CD4-positive, alpha-beta T cell (primary cell): Measurements from ENCODE around the gene DNAH2. TPM values are rescaled to one million over a fixed set of nuclear protein-coding genes. Genes with fewer than 3 reads are reported as not detected.

ENCODE experiments used
- ATAC-seq: fragments of 200-7000 bp; cut with Tn5 transposase; one replicate; pipeline ENCODE4 v1.10.0; 2022; ENCODE audit warnings: mild to moderate bottlenecking; ENCODE audit not compliant: poor library complexity
- CTCF ChIA-PET: fragments of 350-600 bp; sonication (Branson Sonifier 250); formaldehyde crosslinking; loops from one replicate; lab custom pipeline; 2021; ENCODE audit warnings: antibody characterized with exemption, inconsistent platforms; lab: Charles Lee
- POLR2A ChIA-PET: fragments of 350-600 bp; sonication (Branson Sonifier 250); formaldehyde crosslinking; loops from one replicate; lab custom pipeline; 2021; ENCODE audit warnings: antibody characterized with exemption, inconsistent platforms; lab: Charles Lee
- DNase-seq, 14 experiments: peaks; one replicate each; pipeline ENCODE4 v3.0.0-alpha.2; 2013 to 2020; ENCODE audit warnings: mixed read lengths in 2 of 14
- H3K27ac ChIP-seq, 2 donors: one replicate each; pipeline versions ENCODE4 v1.5.1 to v1.7.0; 2013; ENCODE audit warnings: low read length in 2 of 2, low read depth in 1 of 2, mild to moderate bottlenecking in 1 of 2
- H3K27me3 ChIP-seq, 2 experiments: 1 replicate in 1 of 2; 2 replicates in 1 of 2; pipeline versions ENCODE4 v1.6.1 to v1.7.0; 2013; ENCODE audit warnings: low read length in 2 of 2, control low read depth in 1 of 2, mild to moderate bottlenecking in 1 of 2, moderate library complexity in 1 of 2; ENCODE audit not compliant: insufficient read depth in 2 of 2, control insufficient read depth in 1 of 2
- H3K36me3 ChIP-seq: one replicate; pipeline ENCODE4 v1.6.1; 2013; ENCODE audit warnings: low read length, control low read depth; ENCODE audit not compliant: insufficient read depth
- H3K4me1 ChIP-seq: one replicate; pipeline ENCODE4 v1.6.1; 2013; ENCODE audit warnings: low read length, control low read depth; ENCODE audit not compliant: insufficient read depth
- H3K4me3 ChIP-seq: one replicate; pipeline ENCODE4 v1.5.1; 2013; ENCODE audit warnings: mild to moderate bottlenecking, low read length, moderate library complexity
- H3K9me3 ChIP-seq, 2 experiments: 1 replicate in 1 of 2; 2 replicates in 1 of 2; pipeline versions ENCODE4 v1.6.1 to v1.7.0; 2013; ENCODE audit warnings: low read length in 2 of 2, mild to moderate bottlenecking in 2 of 2, control low read depth in 1 of 2, moderate library complexity in 1 of 2; ENCODE audit not compliant: control insufficient read depth in 1 of 2, insufficient read depth in 1 of 2
- H3K27ac Mint-ChIP-seq: one replicate; pipeline ENCODE4 v1.8.0; 2020; ENCODE audit warnings: mixed read lengths
- H3K27me3 Mint-ChIP-seq: one replicate; pipeline ENCODE4 v1.8.0; 2021; ENCODE audit warnings: mixed read lengths
- H3K36me3 Mint-ChIP-seq: one replicate; pipeline ENCODE4 v1.8.0; 2021; ENCODE audit warnings: low read depth, mixed read lengths
- H3K4me1 Mint-ChIP-seq: one replicate; pipeline ENCODE4 v1.8.0; 2021; ENCODE audit warnings: low read depth, mixed read lengths
- H3K4me3 Mint-ChIP-seq: one replicate; pipeline ENCODE4 v1.8.0; 2020; ENCODE audit warnings: mild to moderate bottlenecking, mixed read lengths
- H3K9me3 Mint-ChIP-seq: one replicate; pipeline ENCODE4 v1.8.0; 2020; ENCODE audit warnings: mixed read lengths
- intact Hi-C, 2 experiments: fragments of 100-400 bp; cut with DNase I in 1 of 2; cut with micrococcal nuclease in 1 of 2; formaldehyde crosslinking; loops; one replicate each; pipeline versions ENCODE4 v1.15.1 to v1.9.0; 2023 to 2025; cut with DNase I, micrococcal nuclease
- total RNA-seq, 174 experiments: library from RNA in 2 of 174; stranded (reverse) in 2 of 174; gene quantifications; one replicate each; pipeline ENCODE4 v1.2.3 and lab custom pipeline; 2021 to 2026
- TF ChIP-seq, protein P1 (sequence below): fragments of 200-600 bp; IDR thresholded peaks from one replicate; pipeline ENCODE4 v1.8.0; 2022; ENCODE audit warnings: antibody characterized with exemption, mild to moderate bottlenecking

The DNAH2 gene
- total RNA-seq, 2 experiments from 2014 or later = not detected

DNA sequence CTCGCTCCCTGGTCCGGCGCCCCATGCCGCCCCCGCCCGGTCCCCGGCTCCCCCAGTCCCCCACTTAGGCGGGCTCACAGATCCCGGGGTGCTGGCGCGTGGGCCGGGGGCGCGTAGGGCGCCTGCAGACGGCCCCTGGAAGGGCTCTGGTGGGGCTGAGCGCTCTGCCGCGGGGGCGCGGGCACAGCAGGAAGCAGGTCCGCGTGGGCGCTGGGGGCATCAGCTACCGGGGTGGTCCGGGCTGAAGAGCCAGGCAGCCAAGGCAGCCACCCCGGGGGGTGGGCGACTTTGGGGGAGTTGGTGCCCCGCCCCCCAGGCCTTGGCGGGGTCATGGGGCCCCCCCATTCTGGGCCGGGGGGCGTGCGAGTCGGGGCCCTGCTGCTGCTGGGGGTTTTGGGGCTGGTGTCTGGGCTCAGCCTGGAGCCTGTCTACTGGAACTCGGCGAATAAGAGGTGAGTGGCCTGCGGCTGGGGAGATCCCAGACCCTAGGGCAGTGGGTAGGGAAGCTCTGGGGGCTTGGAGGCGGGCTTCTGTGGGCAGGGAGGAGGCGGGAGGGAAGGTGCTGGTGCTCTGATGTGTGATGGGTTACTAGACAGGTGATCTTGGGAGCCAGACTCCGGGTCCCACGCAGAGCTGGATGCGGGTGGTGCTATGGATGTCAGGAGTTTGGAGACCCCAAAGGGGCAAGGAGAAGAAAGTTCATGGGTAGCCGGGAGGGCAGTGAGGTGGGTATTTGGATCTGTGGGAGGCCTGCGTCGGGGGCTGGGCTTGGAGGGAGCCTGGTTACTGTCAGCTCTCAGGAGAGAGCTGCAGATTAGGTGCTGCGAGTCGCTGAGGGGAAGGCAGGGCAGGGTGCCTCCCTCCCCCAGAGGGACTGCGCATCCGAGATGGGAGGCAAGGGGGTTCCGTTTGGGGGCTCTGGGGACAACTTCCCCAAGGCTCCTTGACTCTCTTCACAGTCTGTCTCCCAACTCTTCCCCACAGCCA lies 12.0 kb upstream of the DNAH2 start:
- H3K9me3 ChIP-seq = peaks cover 0 to 17% of the 10 kb centered on the region in 2 experiments
- H3K4me3 ChIP-seq = no peak overlapping the region
- H3K27me3 ChIP-seq = peaks cover 49 to 57% of the 10 kb centered on the region in 2 experiments
- POLR2A ChIA-PET = no interaction called here
- CTCF ChIA-PET = no interaction called here
- peak overlapping the region; percentile 27 for H3K4me3 Mint-ChIP-seq
- ATAC-seq (peak; percentile 32), DNase-seq (no peak)
- no peak overlapping the region for H3K27ac ChIP-seq
- H3K36me3 Mint-ChIP-seq = peaks cover 28% of the 10 kb centered on the region
- H3K36me3 ChIP-seq = peaks cover 19% of the 10 kb centered on the region
- intact Hi-C loops = no loop called here
- no peaks in the 10 kb centered on the region for H3K9me3 Mint-ChIP-seq
- TF ChIP-seq, protein P1, sequence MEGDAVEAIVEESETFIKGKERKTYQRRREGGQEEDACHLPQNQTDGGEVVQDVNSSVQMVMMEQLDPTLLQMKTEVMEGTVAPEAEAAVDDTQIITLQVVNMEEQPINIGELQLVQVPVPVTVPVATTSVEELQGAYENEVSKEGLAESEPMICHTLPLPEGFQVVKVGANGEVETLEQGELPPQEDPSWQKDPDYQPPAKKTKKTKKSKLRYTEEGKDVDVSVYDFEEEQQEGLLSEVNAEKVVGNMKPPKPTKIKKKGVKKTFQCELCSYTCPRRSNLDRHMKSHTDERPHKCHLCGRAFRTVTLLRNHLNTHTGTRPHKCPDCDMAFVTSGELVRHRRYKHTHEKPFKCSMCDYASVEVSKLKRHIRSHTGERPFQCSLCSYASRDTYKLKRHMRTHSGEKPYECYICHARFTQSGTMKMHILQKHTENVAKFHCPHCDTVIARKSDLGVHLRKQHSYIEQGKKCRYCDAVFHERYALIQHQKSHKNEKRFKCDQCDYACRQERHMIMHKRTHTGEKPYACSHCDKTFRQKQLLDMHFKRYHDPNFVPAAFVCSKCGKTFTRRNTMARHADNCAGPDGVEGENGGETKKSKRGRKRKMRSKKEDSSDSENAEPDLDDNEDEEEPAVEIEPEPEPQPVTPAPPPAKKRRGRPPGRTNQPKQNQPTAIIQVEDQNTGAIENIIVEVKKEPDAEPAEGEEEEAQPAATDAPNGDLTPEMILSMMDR = no peak
- H3K4me1 Mint-ChIP-seq = peaks cover 20% of the 10 kb centered on the region
- H3K27me3 Mint-ChIP-seq = peaks cover 70% of the 10 kb centered on the region
- H3K4me1 ChIP-seq = peaks cover 26% of the 10 kb centered on the region
- H3K27ac Mint-ChIP-seq = no peak overlapping the region

DNA sequence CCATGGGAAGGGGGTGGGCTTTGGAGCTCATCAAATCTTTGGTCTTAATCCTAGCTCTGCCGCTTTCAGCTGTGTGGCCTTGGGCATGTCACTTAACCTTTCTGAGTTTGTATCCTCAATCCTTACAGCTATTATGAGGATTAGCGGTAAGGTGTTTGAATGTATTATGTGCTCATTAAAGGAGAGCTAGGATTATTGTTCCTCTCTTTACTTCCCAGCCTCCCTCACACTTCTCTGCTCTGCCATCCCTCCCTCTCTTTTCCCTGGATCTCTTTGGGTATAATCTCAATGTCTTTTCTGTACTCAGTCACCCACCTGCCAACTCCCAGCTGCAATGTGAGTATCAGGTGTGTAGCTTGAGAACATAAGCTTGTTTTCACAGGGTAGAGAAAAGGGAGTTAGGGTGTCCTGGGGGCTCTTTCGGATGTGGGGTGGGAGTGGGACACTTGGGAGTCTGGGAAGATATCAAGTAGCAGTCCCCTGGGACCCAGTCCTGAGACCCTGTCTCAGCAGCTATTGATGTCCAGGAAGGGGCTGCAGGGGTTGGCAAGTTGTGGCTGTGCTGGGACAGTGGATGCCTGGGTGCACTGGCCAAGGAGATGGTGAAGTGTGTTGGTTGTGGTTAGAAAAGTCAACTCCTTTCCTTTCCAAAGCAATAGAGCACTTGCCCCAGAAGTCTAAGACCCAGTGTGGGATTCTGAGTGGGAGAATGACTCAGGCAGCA lies 10.8 kb upstream of the DNAH2 start:
- no peak for ATAC-seq
- no peak overlapping the region for H3K4me3 ChIP-seq
- H3K36me3 Mint-ChIP-seq = peaks cover 16% of the 10 kb centered on the region
- no peak for DNase-seq
- H3K4me1 ChIP-seq = peaks cover 26% of the 10 kb centered on the region
- intact Hi-C loops = no loop called here
- peaks cover 0 to 17% of the 10 kb centered on the region in 2 experiments for H3K9me3 ChIP-seq
- peaks cover 78% of the 10 kb centered on the region for H3K27me3 Mint-ChIP-seq
- no peak overlapping the region for H3K27ac Mint-ChIP-seq
- H3K4me3 Mint-ChIP-seq = peak overlapping the region; percentile 40
- no peaks in the 10 kb centered on the region for H3K9me3 Mint-ChIP-seq
- peaks cover 11% of the 10 kb centered on the region for H3K36me3 ChIP-seq
- TF ChIP-seq, protein P1 = no peak
- CTCF ChIA-PET = no interaction called here
- POLR2A ChIA-PET = interaction anchor here (0.6 kb wide), 1 partner anchor 661 kb away, joined by 3 read pairs; no protein-coding TSS in a partner anchor
- H3K27me3 ChIP-seq = peaks cover 53 to 58% of the 10 kb centered on the region in 2 experiments
- no peak overlapping the region for H3K27ac ChIP-seq
- H3K4me1 Mint-ChIP-seq = peaks cover 24% of the 10 kb centered on the region

GRCh38 chr17:7707446-7707845 lies 10.1 kb upstream of the DNAH2 start:
- ChIA-PET POLR2A (interaction anchor here (0.6 kb wide), 1 partner anchor 662 kb away, joined by 3 read pairs; no protein-coding TSS in a partner anchor), CTCF (interaction anchor here (0.6 kb wide), 1 partner anchor 44 kb away, joined by 3 read pairs; no protein-coding TSS in a partner anchor)
- Mint-ChIP-seq H3K27ac (no peak overlapping the region), H3K4me3 (no peak overlapping the region), H3K27me3 (peaks cover 80% of the 10 kb centered on the region), H3K9me3 (no peaks in the 10 kb centered on the region), H3K36me3 (peaks cover 10% of the 10 kb centered on the region), H3K4me1 (peaks cover 24% of the 10 kb centered on the region)
- Histone ChIP-seq H3K9me3 (peaks cover 0 to 17% of the 10 kb centered on the region in 2 experiments), H3K4me1 (peaks cover 26% of the 10 kb centered on the region), H3K27me3 (peaks cover 52 to 63% of the 10 kb centered on the region in 2 experiments), H3K4me3 (no peak overlapping the region), H3K36me3 (peaks cover 6% of the 10 kb centered on the region), H3K27ac (no peak overlapping the region)
- intact Hi-C loops = no loop called here
- TF ChIP-seq, protein P1 = no peak
- ATAC-seq (no peak), DNase-seq (no peak)
